HG03135 (cell line): Measurements from ENCODE around the gene PRKCZ.

Experiments used
- ATAC-seq: cut with Tn5 transposase; IDR thresholded peaks from one replicate; pipeline ENCODE4 v1.9.1; 2021; ENCODE audit warnings: mild to moderate bottlenecking, moderate library complexity; ENCODE audit not compliant: unreplicated experiment

The PRKCZ gene

DNA sequence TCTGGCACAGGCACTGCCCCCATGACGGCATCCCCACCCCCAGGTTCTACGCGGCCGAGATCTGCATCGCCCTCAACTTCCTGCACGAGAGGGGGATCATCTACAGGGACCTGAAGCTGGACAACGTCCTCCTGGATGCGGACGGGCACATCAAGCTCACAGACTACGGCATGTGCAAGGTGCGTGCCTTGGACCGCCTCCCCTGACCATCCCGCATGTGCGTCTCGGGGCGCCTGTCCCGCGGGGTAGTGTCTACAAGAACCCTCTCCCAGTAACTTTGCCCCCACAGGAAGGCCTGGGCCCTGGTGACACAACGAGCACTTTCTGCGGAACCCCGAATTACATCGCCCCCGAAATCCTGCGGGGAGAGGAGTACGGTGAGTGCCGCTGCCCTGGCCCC is 121.8 kb downstream of the PRKCZ start:
- no peak for ATAC-seq

DNA sequence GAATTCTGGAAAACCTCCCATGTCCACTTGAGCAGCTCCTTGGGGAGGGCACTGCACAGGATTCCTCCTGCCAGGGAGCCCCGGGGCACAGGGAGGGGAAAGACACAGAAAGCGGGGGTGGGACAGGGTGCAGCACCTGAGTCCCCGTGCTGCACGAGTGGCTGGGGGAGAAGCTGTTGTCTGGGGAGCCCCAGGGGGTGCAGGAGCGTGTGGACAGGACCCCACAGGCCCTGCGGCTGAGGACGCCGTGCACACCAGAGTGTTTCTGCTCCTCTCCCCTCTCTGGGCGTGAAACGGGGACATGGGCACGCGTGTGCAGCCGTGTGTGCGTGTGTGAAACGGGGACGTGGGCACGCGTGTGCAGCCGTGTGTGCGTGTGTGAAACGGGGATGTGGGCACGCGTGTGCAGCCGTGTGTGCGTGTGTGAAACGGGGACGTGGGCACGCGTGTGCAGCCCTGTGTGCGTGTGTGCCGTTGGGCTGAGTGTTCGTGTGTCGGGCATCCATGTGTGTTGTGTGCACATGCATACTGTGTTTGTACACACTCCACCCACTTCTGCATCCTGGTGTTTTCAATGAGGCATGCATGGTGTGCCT is 122.4 kb downstream of the PRKCZ start:
- no peak for ATAC-seq

DNA sequence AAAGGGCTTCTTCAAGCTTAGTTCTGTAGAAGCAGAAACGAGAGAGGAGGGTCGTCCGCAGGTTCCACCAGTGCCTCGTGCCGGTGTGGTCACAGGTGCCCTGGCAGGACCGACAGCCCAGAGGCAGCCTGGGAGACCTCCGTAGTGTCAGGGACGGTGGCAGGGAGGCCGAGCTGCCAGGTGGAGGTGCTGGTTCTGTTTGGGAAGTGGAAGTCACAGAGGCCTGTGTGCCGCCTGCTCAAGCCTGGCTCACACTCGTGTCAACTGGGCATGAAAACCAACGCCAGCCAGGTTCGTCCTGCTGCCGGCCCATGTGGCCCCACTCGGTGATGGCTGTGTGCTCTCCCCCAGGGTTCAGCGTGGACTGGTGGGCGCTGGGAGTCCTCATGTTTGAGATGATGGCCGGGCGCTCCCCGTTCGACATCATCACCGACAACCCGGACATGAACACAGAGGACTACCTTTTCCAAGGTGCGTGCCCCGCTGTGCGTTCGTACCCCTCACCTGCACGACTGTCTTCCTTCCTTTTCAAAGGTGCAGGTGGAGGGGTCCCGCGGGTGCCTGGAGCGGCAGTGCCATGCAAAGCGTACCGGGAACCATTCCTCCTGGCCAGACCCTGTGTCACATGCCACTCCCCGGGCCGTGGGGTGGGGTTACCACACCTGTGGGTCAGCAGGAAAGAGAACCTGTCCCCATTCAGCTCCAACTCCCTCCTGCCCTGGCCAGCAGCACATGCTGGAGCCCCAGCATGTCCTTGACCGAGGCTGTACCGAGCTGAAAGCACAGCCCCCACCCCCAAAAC is 123.5 kb downstream of the PRKCZ start:
- no peak for ATAC-seq

- no peak for ATAC-seq
Measured at GRCh38 chr1:2174348-2175054, 124.3 kb downstream of the PRKCZ start.

DNA sequence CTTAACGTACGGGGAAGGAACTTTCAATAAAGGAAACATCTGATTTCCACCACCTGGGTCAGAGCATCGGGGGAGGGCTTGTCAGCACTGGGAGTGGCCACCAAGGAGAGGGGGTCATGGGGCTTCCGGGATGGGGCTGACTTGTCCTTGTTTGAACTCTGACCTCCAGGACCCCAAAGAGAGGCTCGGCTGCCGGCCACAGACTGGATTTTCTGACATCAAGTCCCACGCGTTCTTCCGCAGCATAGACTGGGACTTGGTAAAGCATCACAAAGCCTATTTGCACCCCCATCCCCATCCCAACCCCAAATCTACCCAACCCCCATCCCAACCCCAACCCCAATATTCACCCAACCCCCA is 124.8 kb downstream of the PRKCZ start:
- ATAC-seq = no peak

- no peak for ATAC-seq
Measured at GRCh38 chr1:2175681-2176454, 125.7 kb downstream of the PRKCZ start.

- no peak for ATAC-seq
Measured at GRCh38 chr1:2176615-2177014, 126.4 kb downstream of the PRKCZ start.

DNA sequence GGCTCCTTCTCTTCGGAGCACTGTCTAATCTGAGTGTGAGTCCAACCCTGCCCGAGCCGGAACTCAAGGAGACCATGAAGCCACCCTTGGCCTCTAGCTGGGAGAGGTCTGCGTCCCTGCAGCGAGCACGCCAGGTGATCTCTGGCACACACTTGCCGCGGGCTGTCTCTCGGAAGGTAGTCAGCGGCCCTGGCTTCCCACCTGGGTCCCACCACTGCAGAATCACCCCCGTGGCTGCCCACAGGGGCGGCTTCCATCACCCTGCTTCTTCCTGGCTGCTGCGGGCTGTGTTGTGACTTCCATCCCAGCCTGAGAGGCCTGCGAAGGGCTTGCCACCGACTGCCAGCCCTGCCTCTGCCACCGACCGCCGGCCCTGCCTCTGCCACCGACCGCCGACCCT is 127.3 kb downstream of the PRKCZ start:
- no peak for ATAC-seq

- no peak for ATAC-seq
Measured at GRCh38 chr1:2177946-2178538, 127.8 kb downstream of the PRKCZ start.

- no peak for ATAC-seq
Measured at GRCh38 chr1:2178875-2179274, 128.7 kb downstream of the PRKCZ start.

GRCh38 chr1:2179283-2180013 is 129.2 kb downstream of the PRKCZ start:
- no peak for ATAC-seq

DNA sequence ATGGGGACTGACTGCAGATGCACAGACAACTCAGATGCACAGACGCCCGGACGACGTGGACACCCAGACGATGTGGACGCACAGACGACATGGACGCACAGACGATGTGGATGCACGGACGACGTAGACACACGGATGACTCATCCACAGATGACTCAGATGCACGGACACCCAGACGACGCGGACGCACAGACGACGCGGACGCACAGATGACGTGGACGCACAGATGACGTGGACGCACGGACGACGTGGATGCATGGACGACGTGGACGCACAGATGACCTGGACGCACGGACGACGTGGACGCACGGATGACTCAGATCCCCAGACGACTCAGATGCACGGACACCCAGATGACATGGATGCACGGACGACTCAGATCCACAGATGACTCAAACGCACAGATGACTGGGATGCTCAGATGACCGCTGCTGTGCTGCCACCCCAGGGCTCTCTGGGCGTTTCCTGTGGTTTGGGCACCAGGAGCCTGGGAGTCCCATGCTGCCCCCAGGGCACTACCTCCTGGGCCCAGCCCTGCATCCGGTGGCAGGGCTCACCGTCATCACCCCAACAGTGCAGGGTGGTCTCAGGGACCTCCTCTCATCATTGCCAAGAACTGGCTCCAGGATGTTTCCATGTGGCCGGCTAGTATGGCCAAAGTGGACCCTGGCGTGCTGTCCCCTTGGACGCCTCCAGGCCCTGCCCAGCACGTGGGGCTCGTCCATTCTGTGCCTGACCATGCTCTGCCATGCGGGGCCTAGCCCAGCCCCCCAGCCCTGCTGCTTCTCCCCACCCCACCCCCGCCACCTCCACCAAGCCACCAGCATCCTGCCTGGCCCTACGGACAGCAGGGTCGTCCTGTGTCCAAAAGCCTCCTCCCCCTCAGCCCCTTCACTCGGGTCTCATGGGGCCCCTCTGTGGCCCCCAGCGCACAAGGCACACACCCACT is 130.4 kb downstream of the PRKCZ start:
- ATAC-seq = no peak

GRCh38 chr1:2181271-2181670 is 131.1 kb downstream of the PRKCZ start:
- ATAC-seq = no peak

GRCh38 chr1:2181752-2182151 is 131.5 kb downstream of the PRKCZ start:
- ATAC-seq = no peak

GRCh38 chr1:2182376-2182775 is 132.2 kb downstream of the PRKCZ start:
- ATAC-seq = no peak

DNA sequence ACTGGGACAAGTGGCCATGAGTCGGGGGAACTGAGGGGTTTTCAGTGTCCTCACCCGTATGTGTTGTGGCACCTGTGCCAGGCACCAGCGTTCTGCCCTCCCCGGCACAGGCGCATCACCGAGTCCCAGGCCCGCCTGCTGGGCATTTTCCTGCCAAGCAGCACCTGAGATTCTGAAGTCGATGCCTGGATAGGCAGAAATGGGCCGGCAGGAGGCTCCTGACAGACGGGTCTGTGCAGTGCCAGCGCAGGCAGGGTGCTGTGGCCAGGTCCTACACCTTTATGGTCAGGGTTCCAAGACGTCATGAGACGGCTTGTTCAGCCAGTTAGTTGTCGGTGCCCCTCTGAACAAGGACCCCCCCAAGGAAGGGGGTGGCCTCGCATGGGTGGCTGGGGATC is 133.7 kb downstream of the PRKCZ start:
- ATAC-seq = no peak

DNA sequence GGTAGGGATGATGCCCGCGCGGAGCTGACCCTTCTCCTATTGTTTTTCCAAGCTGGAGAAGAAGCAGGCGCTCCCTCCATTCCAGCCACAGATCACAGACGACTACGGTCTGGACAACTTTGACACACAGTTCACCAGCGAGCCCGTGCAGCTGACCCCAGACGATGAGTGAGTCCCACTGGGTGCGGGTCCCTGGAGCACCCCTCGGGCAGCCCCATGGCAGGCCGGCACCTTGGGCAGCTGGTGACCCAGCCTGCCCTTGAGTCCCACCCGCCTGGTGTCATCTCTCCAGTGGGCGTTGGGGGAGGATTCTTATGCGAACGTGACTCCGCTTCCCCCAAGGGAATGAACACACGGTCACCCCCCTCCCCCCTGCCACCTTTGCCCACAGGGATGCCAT is 134.3 kb downstream of the PRKCZ start:
- no peak for ATAC-seq

DNA sequence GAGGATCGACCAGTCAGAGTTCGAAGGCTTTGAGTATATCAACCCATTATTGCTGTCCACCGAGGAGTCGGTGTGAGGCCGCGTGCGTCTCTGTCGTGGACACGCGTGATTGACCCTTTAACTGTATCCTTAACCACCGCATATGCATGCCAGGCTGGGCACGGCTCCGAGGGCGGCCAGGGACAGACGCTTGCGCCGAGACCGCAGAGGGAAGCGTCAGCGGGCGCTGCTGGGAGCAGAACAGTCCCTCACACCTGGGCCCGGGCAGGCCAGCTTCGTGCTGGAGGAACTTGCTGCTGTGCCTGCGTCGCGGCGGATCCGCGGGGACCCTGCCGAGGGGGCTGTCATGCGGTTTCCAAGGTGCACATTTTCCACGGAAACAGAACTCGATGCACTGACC is 134.7 kb downstream of the PRKCZ start:
- ATAC-seq = no peak
